ENCODE measurements around the gene TSHR.

The TSHR gene

DNA sequence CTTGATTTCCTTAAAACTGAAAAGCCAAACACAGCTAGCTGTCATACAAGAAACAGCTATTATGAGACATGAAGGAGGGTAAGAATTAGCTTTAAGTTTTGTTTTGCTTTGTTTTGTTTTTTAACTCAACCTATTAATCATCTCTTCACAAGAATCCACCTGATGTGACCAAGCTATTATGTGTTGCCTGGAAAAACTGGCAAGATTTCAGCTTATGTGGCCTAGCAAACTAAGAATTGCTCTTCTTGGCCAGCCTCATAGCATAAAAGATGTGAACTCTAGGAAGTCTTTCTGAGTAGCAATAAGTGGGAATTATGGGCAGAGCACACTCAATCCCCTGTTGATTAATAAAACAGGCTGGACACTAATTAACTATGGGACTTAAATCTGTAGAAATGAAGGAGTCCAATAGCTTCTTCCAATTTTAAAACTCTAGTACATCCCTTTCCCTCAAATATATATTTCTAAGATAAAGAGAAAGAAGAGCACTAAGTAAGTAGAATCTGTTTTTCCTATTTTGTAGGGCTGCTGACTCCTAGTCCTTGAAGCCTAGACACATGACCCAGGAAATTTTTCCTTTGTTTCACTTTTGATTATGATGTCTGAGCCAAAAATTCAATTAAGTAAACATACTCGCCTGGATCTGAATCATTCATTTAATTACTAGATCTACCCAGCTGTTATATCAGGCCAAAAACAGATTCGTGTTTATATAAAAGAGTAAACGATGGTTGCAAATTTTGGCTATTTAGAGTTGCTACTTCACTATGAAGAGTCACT lies 189.6 kb downstream of the TSHR start:
- DNase-seq = peak; percentile 75

DNA sequence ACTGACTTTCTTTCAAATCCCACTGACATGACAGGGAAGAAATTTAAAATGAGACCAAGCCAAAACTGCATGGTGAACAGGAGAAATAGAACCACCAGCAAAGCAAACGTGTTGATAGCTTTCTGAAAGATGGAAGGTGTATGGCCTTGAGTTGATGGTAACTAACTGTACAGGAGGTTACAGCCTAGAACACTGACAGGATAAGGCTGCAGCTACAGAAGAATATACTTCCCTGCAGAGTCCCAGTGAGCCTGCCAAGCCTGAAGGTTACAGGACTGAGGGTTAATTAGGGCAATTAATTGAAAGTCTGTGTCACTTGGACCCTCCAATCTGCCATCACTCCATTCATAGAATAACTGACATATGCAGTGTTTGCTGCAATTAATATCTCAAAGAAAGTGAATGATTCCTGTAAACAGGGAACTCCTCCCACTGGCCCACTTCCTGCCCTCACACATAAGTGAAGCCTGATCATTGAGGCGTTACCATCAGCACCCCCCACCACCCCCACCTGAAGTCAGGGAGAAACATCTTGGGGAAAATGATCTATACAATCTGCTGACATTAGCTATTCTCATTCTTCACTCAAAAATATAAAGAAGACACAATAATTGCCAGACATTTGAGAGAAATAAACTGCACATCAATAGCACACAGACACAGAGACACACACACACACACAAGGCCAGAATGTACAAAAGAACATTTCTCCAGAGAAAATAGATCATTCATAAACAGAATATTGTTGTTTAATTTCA lies 191.9 kb downstream of the TSHR start:
- peak; percentile 91 for DNase-seq

DNA sequence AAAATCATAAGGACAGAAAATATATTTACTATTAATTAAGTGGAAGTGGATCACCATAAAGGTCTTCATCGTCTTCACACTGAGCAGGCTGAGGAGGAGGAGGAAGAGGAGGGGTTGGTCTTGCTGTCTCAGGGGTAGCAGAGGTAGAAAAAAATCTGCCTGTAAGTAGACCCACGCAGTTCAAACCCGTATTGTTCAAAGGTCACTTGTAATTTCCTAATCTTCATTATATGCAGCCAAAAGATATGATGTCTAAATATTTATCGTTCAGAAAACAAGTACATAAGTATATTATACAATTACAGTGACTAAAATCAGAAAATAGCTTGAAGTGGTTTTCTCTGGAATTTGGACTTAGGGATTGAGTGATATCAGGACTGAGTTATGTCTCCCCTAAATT lies 193.2 kb downstream of the TSHR start:
- DNase-seq = no peak

DNA sequence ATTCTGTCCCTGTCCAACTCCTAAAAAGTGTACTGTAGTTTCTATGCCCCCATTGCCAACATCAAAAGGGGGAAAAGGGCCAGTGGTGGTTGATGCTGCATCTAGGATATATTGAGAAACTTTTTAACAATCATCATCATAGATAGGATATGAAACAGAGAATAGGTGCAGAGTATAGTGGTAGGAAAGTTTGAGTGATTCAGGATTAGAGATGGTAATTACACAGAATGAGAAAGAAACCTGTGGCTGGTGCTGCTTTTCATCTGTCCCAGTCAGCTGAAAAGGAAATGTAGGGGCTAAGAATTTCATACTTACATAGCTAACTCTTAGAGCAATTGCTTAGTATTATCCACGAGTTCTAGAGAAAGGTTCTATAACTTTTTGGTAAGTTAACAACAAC lies 197.8 kb downstream of the TSHR start:
- DNase-seq = no peak

DNA sequence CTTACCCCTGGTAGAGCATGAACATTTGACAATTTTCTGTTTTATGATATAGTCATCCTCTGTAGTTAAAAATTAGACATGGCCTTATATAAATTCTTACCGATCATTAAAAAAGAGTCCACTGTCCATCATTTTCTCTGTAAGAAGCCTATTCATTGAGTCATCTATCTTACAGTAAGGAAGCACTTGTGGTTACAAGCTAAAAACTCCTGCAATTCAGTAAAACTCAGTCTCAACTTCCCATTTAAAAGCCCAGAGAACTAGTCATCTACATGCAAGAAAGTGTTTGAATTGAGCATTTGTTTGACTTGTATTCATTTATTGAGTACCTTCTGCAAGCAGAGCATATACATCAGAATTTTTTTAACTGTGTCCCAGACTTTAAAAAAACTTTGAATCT lies 202.0 kb downstream of the TSHR start:
- DNase-seq = no peak

DNA sequence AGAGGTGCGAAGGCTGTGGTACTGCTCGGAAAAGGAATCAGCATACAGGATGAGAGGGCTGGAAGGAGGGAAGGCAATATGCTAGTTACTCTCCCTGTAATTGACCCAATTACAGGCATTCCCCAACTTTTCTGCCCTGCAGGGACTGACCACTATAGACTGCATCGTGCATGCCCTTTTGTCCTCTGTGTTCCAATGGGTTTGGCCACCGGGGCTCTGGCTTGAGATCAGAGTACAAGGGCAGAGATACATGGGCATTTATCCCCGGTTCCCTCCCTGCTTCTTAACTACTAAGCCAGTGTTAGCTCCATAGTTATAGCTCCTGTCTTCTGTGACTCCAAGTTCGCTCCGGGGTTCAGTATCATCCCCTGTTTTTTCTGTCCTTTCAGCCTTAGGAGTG lies 205.7 kb downstream of the TSHR start:
- no peak for DNase-seq

DNA sequence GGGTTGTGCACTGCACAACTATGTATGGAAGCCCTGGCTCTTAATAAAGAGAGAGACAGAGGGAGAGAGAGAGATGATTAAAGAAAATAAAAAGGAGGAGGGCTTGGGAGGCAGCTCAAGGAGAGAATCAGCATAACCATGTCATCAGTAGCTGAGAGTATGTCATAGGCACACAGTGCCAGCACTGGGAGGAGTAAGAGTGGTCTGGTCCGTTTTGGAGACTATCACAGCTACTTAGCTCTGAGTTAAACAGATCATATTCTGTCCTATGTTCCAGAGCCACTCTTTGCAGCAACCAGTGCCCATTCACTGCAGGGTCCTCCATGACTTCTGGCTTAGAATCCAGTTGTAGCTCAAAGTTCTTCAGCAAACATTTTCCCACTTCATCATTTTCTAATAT lies 206.3 kb downstream of the TSHR start:
- no peak for DNase-seq

DNA sequence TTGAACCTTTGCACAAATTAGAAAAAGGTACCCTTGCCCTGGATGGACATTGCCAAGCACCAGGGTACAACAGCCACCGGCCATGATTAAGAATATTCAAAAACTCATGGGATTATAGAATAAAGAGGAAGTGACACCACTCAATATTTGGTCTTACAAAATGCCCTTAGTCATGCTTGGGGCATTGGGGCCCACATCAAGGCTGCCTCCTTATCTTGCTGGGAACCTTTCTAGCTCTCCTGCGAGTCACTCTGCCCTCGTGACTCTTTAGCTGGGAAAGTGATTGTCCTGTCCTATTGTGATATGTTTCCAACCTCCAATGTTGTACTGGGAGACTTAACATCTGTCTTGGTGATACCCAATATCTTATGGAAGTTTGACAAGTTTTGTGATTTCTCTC lies 207.5 kb downstream of the TSHR start:
- DNase-seq = no peak

DNA sequence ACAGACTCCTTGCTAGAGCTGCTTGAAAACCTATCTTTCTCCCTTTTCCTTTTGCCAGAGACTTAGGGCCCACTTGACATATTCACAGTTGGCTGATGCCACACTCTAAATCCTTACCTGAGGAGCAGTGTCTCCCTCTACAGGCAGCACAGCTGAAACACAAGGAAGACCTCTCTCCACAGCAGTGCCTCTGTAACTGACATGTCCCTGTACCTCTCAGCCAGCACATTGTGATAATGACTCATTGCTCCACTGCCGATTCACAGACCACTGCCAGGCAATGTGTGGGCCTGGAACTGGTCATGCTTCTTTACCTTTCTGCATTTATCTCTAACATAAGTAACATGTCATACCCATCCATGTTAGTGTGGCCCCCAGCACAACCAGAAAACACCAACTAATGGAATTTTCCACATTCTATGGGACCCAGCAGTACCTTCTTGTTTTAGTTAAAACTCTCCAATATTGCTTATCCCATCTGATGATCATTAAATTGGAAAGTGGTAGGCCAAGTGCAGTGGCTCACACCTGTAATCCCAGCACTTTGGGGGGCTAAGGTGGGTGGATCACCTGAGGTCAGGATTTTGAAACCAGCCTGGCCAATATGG lies 208.8 kb downstream of the TSHR start:
- DNase-seq = peak; percentile 97

DNA sequence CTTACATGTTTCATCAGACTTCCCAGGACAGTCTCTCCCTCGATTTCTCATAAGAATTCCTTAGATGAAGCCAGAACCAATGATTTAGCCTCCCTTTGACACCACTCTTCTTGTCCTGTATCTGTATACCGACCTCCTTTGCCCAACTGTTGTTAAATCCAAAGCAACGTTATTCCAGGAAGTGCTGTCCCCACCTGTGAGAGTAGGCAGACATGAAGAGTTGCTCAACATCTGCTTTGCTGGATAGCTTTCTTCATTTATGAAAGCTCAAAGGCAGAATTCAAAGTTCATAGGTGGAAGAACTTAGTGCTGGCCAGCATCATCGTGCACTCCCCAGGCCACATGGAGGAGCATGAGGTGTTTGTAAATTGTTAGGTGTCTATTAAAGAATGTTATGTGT lies 209.8 kb downstream of the TSHR start:
- DNase-seq = no peak

DNA sequence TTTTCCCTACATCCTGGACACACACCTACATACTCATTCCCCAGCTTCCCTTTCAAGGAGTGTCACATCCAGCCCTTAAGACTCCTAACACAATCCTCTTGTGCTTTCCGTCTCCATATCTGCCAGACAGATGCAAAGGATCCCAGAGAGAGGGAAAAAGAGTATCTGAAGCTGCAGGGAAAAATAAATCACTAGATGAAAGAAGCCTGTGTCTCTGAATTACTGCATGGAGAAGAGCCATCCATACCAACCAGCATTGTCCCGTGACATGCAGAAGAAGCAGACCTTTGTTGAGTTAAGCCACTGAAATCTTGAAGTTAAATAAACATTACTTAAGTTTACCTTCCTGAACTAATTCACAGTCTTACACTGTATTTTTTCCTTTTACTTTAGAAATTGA lies 210.7 kb downstream of the TSHR start:
- DNase-seq = no peak

DNA sequence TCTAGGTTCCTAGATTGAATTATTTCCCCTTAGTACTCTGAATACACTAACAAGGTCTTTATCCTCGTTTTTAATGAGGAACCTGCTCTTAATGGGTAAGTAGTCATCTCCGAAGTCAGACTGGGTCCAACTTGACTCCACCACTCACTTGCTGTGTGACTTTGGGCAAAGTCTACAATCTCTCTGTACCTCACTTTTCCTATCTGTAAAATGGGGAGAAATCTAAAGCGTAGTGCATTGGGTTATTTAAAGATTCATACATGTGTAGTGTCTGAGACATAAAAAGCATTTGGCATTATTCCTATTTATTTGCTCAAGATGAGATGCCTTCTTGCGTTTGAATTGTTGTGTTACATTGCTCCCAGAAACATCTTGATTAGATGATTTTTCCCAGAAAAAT lies 213.8 kb downstream of the TSHR start:
- no peak for DNase-seq

DNA sequence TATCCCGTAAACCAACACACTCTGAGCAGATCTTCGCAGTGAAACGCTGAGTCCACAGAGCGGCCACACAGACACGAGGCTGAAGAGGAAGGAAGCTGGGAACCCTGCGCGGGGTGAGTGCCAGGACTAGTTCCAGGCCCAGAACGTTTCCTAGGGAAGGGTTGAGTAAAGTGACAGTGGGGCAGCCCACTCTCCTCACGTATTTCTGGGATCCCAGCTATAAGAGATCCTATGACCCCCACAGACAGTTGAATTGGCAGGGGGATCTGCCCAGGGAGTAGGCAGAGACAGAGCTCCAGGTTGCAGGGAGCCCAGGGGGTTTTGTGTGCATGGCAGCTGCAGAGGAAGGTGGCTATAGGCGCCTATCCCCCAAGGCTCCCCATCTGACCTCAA lies 214.3 kb downstream of the TSHR start:
- no peak for DNase-seq

DNA sequence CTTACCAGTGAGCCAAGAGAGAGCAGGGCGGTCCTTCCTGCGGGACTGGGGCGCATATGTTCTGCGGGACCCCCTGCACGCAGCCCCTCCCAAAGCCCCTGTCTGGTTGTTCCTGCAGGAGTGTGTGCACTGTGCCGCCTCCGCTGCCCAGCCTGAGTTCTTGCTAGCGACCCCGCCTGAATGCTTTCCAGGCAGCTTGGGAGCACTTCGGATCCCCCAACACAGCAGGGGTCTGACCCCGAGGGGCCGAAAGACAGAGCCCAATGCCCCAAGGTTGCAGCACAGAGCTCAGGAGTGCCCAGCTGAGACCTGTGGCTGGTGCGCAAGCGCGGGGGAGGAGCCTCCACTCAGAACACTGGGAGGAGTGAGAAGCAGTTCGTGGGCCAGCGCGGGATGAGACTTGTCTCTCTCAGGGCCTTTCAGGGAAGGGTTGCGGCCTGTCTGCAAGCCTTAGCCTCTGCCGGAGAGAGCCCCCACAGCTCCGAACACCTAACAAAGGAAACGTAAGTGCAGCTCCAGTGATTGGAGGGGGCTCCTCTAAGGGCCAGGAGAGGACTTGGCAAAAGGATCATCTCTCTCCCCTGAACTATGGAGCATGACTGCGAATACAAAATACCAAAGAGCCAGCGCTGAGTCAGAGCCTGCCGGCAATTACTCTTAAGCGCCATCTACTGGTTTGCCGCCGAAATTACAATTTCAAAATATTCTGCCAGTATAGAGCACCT lies 214.8 kb downstream of the TSHR start:
- DNase-seq = peak; percentile 98

DNA sequence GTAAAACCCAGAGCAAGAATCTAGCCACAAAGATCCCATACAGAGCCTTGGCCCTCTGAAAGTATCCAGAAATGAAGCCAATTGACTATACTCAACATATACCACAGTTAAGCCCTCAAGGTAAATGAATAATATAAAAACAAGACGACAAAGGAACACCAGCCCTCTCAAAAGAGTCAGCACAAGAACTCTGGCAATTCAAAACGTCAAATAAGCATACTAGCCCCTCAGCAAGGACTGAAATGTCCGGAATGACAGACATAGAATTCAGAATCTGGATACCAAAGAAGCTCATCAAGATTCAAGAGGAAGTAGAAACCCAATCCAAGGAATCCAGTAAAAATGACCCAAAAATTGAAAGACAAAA lies 215.4 kb downstream of the TSHR start:
- DNase-seq = no peak

DNA sequence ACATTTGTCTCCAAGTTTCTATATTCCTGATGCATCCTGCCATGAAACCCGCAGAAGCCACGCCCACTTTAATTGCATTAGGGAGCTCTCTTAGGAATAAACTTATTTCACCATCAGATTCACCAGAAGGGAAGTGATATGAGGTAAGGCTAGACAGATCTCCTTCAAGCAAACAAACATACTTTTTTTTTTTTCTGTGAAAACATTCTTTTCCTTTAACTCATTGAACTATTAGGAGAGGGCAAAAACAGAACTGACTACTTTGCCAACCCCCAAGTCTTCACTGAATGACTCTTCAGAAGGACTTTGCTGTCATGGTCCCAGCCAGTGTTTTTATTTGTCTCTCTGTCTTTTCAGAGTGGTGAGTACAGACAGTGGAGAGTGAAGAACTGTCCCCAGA lies 216.9 kb downstream of the TSHR start:
- DNase-seq = no peak

DNA sequence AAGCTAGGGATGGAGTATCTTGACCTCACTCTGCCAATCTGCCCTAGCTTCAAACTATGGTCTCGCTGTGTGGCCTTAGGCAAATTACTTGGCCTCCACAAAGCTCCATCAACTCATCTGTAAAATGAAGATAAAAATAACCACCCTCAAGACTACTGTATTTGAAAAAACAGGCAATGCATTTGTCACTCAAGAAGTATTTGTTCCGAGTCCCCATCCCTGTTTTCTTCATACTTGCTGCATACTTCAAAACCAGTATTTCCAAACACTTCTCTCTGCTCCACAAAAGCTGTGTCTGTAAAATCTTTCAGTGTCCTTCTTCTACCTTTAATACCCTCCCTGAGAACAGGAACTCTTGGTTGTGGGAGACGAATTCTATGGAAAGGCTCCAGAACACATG lies 217.5 kb downstream of the TSHR start:
- no peak for DNase-seq

DNA sequence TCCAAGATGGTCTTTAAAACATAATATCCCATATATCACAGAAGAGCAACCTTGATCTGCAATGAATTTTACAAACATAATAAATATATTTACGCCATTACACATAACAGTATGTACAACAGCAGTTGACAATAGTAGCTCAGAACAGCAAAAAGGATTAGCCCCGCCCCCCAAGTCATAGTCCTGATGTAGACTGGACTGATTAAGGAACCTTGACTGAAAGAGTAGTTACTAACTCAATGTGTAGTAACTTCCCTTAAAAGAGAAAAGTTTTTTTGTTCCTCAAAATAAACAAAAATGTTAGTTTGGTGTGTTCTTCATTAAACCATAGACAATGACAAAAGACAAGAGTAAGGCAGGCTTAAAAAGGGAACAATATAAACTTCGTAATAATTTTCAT lies 220.8 kb downstream of the TSHR start:
- no peak for DNase-seq

DNA sequence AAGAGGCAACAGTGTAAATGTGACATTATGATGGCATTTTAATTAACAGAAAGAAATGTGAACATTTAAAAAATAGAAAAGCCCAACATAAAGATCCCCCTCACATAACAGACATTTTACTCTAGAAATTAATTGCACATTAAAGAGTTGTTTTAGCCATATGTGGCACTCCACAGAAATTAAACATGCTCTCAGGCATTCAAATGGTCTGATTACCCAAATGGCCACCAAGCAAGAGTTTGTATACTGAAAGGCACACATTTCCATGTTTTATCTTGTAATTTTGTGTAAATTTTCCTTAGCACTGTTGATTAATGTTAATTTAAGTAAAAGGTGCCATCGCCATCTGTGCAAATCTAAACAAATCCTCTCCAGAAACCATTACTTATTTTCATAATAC lies 221.8 kb downstream of the TSHR start:
- DNase-seq = no peak

DNA sequence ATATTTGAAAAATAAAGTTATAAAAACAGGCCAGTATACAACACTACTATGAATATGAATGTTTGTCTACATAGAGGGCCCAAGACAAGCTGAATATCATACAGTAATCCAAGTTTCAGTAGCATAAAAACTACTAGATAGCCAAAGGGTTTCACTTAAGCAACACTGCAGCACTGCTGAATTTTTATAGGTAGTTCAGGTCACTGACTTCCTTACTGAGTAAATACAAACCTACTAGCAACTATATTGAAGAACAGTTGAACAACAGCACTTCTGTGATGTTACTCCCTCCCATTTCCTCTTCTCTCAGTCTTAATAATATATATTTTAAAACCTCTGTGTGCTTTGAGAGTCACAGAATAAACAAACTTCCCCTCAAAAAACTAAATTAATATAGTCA lies 222.6 kb downstream of the TSHR start:
- DNase-seq = no peak

DNA sequence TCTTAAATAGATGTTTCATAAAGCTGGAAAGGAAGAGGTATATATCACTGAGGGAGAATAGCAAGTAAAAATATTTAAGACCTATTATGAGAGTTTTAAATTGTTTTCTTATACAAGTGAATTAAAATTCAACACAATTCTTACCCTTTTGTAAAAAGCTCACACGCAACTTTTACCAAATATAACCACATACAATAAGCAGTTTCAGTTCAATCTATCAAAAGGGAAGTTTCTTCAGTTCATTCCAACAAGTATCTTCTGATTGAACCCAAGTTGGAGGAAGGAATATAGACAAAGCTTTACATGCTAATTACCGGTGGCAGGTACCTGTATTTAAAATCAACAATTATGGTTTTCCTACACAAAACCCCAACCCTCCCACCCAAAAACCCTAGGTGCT lies 224.2 kb downstream of the TSHR start:
- no peak for DNase-seq

DNA sequence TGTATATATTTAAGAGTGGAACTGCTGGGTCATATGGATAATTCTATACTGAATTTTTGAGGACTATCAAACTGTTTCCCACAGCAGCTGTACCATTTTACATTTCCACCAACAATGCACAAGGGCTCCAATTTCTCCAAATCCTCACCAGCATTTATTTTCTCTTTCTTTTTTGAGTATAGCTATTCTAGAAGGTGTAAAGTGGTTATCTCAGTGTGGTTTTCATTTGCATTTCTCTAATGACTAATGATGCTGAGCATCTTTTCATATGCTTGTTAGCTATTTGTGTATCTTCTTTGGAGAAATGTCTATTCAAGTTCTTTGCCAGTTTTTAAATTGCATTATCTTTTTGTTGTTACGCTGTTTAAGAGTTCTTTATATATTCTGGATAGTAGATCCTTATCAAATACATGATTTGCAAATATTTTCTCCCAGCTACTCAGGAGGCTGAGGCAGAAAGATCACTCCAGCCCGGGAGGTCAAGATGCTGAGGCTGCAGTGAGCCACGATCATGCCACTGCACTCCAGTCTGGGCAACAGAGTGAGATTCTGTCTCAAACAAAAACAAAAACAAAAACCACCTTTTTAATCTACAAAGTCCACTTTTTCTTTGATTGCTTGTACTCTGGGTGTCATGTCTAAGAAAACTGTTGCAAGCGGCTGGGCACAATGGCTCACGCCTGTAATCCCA lies 232.6 kb downstream of the TSHR start:
- no peak for DNase-seq

DNA sequence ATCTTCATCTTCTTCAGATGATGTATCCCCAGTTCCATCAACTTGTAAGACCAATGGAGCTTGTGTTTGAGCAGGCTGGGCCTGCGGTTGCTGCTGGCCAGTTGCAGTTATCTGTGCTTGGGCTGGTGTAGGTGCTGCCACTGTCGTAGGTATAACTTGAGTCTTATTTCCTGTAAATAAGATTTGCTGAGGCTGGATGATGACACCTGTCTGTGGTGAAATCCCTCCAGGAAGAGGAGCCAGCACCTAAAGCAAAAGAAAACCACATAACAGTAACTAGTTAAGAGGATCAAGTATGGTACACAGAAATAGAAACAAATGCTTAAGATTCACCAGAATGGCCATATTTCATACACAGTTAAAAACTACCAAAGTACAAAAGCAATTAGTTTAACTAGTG lies 237.2 kb downstream of the TSHR start:
- no peak for DNase-seq
